Testis (tissue), 2 donors: ENCODE results near the gene TBX2.

Experiments used
- POLR2A ChIP-seq: fragments of 450-650 bp; IDR thresholded peaks from one replicate; pipeline ENCODE4 v1.6.1; 2017; ENCODE audit warnings: antibody characterized with exemption, mild to moderate bottlenecking, moderate library complexity
- TF ChIP-seq, protein P1 (sequence below), 3 experiments: fragments of 450-650 bp in 2 of 3; fragments of 200-600 bp in 1 of 3; sonication (generic) in 1 of 3; IDR thresholded peaks; one replicate each; pipeline ENCODE4 v1.5.1; 2016 to 2019; ENCODE audit warnings: antibody characterized with exemption in 3 of 3, mild to moderate bottlenecking in 2 of 3, moderate library complexity in 1 of 3

DNA sequence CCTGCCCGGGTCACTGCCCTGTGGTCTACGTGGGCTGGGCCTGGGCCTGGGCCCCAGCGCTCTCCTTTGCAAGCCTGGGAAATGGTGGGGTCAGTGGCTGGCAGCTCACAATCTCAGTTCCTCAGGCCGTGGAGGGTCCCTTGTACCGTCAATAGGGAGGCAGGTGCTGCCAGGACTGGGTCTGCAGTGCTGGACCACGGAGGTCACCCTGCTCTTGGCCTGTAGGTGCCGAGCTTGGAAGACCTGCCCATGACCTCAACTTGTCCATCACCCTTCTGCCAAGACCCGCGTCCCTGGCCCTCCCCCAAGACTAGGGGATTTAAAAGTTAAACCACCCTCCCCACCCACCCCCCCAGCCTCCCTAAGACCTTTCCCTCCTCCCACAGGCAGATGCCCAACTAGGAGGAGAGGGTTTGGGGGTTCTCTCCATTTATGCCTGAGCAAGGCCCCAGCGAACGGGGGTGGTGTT is 2.5 kb downstream of the TBX2 start:
- TF ChIP-seq POLR2A, result no peak
- TF ChIP-seq, protein P1, sequence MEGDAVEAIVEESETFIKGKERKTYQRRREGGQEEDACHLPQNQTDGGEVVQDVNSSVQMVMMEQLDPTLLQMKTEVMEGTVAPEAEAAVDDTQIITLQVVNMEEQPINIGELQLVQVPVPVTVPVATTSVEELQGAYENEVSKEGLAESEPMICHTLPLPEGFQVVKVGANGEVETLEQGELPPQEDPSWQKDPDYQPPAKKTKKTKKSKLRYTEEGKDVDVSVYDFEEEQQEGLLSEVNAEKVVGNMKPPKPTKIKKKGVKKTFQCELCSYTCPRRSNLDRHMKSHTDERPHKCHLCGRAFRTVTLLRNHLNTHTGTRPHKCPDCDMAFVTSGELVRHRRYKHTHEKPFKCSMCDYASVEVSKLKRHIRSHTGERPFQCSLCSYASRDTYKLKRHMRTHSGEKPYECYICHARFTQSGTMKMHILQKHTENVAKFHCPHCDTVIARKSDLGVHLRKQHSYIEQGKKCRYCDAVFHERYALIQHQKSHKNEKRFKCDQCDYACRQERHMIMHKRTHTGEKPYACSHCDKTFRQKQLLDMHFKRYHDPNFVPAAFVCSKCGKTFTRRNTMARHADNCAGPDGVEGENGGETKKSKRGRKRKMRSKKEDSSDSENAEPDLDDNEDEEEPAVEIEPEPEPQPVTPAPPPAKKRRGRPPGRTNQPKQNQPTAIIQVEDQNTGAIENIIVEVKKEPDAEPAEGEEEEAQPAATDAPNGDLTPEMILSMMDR (IDR thresholded peaks at IDR 0.05), result no peak
